Sigmoid colon (tissue), 4 donors: ENCODE measurements around the gene PUM1.
"Not testable (repeated sequence)": the region's sequence is repeated elsewhere in the genome, so short reads cannot be mapped to it uniquely, and the experiment has no call there.

Source experiments
- CTCF ChIP-seq, 4 experiments: fragments of 450-650 bp in 3 of 4; fragments of 200-600 bp in 1 of 4; IDR thresholded peaks; one replicate each; pipeline ENCODE4 v1.5.1; 2016 to 2019; ENCODE audit warnings: antibody characterized with exemption in 4 of 4, mild to moderate bottlenecking in 3 of 4, moderate library complexity in 2 of 4
- EP300 ChIP-seq, 4 donors: sonication (generic); formaldehyde crosslinking; IDR thresholded peaks; one replicate each; pipeline ENCODE4 v1.6.1; 2017; ENCODE audit warnings: antibody characterized with exemption in 4 of 4
- POLR2A ChIP-seq, 2 donors: fragments of 450-650 bp; IDR thresholded peaks; one replicate each; pipeline ENCODE4 v1.6.1; 2016; ENCODE audit warnings: antibody characterized with exemption in 2 of 2, mild to moderate bottlenecking in 2 of 2, moderate library complexity in 2 of 2
- POLR2AphosphoS5 ChIP-seq, 4 donors: sonication (generic); formaldehyde crosslinking; IDR thresholded peaks; one replicate each; pipeline ENCODE4 v1.6.1; 2017; ENCODE audit warnings: antibody characterized with exemption in 4 of 4

DNA sequence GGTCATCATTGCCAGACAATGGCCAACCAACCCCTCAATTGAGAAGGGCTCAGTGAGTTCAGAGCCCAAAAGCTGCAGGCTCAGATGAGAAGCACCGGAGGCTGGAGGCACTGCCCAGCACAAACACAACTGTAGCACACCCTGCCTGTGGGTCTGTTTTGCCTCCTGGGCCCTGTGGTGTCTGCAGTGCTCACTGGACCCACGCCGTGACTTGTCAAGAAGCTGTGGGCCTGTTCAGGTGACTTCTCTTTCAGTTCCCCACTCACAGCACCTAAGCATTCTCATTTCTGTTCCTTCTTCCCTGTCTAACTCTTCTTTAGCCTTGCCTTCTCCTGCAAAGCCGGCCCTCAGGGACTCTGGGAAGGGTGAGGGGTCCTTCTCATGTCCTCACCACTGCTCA lies 129.8 kb downstream of the PUM1 start:
- not testable (repeated sequence) for TF ChIP-seq POLR2A, POLR2AphosphoS5, CTCF, EP300 (IDR thresholded peaks at IDR 0.05)
